ENCODE measurements around the gene FOSL1. TPM values are rescaled to one million over a fixed set of nuclear protein-coding genes. Genes with fewer than 3 reads are reported as not detected.
A peak's percentile ranks its signal among the peaks of the same experiment; 100 is the strongest.

Gene FOSL1
- total and polyA plus RNA-seq, 2 of the 13 experiments (the other 11 are each of a cell fraction or from before 2014, with no cell fraction given) = 4.0 to 4.1 TPM

GRCh38 chr11:65855927-65856363, 44.2 kb downstream of the FOSL1 start:
- 94% methylated on average over 15 of the region's 15 CpGs for WGBS (ENCODE audit: low lambda C conversion rate)
- Histone ChIP-seq H3K4me3 (replicated peaks in 1 of 3; ENCODE audit: insufficient read depth in 1 of 3, low read depth in 2 of 3, low read length in 3 of 3) (peak overlapping the region in 1 of 3 experiments; percentile 99; a peak in 2 of 6 replicates), H3K27ac (ENCODE audit: extremely low read length, insufficient read depth, low read length) (no peak overlapping the region), H3K9ac (ENCODE audit: insufficient read depth, low read depth, low read length) (peak overlapping the region; percentile 86; the same call in 1 of the 2 replicates), H3K9me3 (ENCODE audit: low read length) (0 out of 2 replicates have a peak, but pooled peaks cover 4% of the 10 kb centered on the region), H3K36me3 (replicated peaks in 1 of 2; ENCODE audit: control insufficient read depth in 1 of 2, insufficient read depth in 2 of 2, low read length in 2 of 2) (peaks cover 14 to 34% of the 10 kb centered on the region in 2 experiments), H3K4me1 (ENCODE audit: insufficient read depth, low read length) (peaks cover 51% of the 10 kb centered on the region), H2AFZ (ENCODE audit: low read length) (no peak overlapping the region), H3K27me3 (ENCODE audit: control insufficient read depth in 1 of 2, insufficient read depth in 2 of 2, low read length in 2 of 2) (no peaks in the 10 kb centered on the region; a peak in 1 of 5 replicates), H4K20me1 (ENCODE audit: insufficient read depth, low read length) (peaks cover 50% of the 10 kb centered on the region), H3K79me2 (ENCODE audit: insufficient read depth, low read length) (peaks cover 24% of the 10 kb centered on the region), H3K4me2 (ENCODE audit: low read depth, low read length) (peak overlapping the region; percentile 79)
- FAIRE-seq = no peak
- in situ Hi-C loops (cut with HindIII; ENCODE audit: extremely low pct_ligation_motif_present, low pct_unique_long_range_greater_than_20kb) = loop anchor here (10.0 kb wide), 1 partner anchor 301 kb away; the partner anchor contains the start of gene LTBP3
- no peak for DNase-seq (ENCODE audit: low spot score)
- POLR2A ChIA-PET = interaction anchor here (1.3 kb wide), 1 partner anchor 35 kb away, joined by 3 read pairs; the partner anchor contains the start of gene CCDC85B
- BruUV-seq (replicated peaks) = no TSS peak
- no peak for TF ChIP-seq ZNF180 (CRISPR knock-in tag; IDR thresholded peaks at IDR 0.05; ENCODE audit: borderline replicate concordance, low read depth)
- no peak for TF ChIP-seq REST (IDR thresholded peaks at IDR 0.05; ENCODE audit: borderline replicate concordance in 1 of 2, low read depth in 1 of 2, low read length in 2 of 2)
- TF ChIP-seq SYNCRIP (IDR thresholded peaks at IDR 0.05; ENCODE audit: insufficient read depth, low read depth, low read length) = no peak
- TF ChIP-seq NKX3-1 (CRISPR knock-in tag; IDR thresholded peaks at IDR 0.05) = no peak
- no peak for TF ChIP-seq NFE2 (CRISPR knock-in tag; IDR thresholded peaks at IDR 0.05)
- no peak for TF ChIP-seq MTA3 (CRISPR knock-in tag; IDR thresholded peaks at IDR 0.05)
- no peak for TF ChIP-seq SOX5 (CRISPR knock-in tag; IDR thresholded peaks at IDR 0.05; ENCODE audit: borderline replicate concordance)
- no peak for TF ChIP-seq NCOA5 (CRISPR knock-in tag; IDR thresholded peaks at IDR 0.05)
- TF ChIP-seq XRCC5 (optimal IDR thresholded peaks at IDR 0.05; ENCODE audit: low read length) = no peak
- TF ChIP-seq ZNF343 (CRISPR knock-in tag; IDR thresholded peaks at IDR 0.05) = no peak
- no peak for TF ChIP-seq BHLHE40 (IDR thresholded peaks at IDR 0.05; ENCODE audit: low read length)
- TF ChIP-seq DDIT3 (CRISPR knock-in tag; IDR thresholded peaks at IDR 0.05) = no peak
- TF ChIP-seq ZBTB26 (CRISPR knock-in tag; IDR thresholded peaks at IDR 0.05; ENCODE audit: borderline replicate concordance) = no peak
- TF ChIP-seq NCOA2 (CRISPR knock-in tag; IDR thresholded peaks at IDR 0.05) = no peak
- no peak for TF ChIP-seq RARG (CRISPR knock-in tag; IDR thresholded peaks at IDR 0.05; ENCODE audit: low read depth)
- intact Hi-C loops (cut with micrococcal nuclease; ENCODE audit: unreplicated experiment) = no loop called here
- ATAC-seq = no peak
- CTCF ChIA-PET (ENCODE audit: low intra/inter-chr PET ratio, low total read pairs) = no interaction called here
